Prostate gland (tissue), 2 donors: ENCODE measurements around the gene SHD. TPM values are rescaled to one million over a fixed set of nuclear protein-coding genes. Genes with fewer than 3 reads are reported as not detected.
"Not testable (repeated sequence)": the region's sequence is repeated elsewhere in the genome, so short reads cannot be mapped to it uniquely, and the experiment has no call there.

Experiments
- DNase-seq: peaks from one replicate; pipeline ENCODE4 v3.0.0-alpha.2; 2019; ENCODE audit warnings: low spot score
- H3K27ac ChIP-seq, 2 donors: fragments of 200-600 bp; sonication (generic); 2 replicates each; pipeline ENCODE4 v1.5.1; 2017 to 2019
- H3K27me3 ChIP-seq: fragments of 200-600 bp; sonication (generic); replicated peaks from 2 replicates; pipeline ENCODE4 v1.5.1; 2019; ENCODE audit not compliant: insufficient read depth
- H3K36me3 ChIP-seq, 2 donors: fragments of 200-600 bp; sonication (generic); 1 replicate in 1 of 2; 2 replicates in 1 of 2; pipeline versions ENCODE4 v1.5.1 to v1.8.1; 2017 to 2019
- H3K4me1 ChIP-seq: fragments of 200-600 bp; sonication (generic); replicated peaks from 2 replicates; pipeline ENCODE4 v1.5.1; 2019
- H3K4me3 ChIP-seq, 2 donors: fragments of 200-600 bp; sonication (generic); 2 replicates each; pipeline ENCODE4 v1.5.1; 2017 to 2019
- H3K9me3 ChIP-seq: fragments of 200-600 bp; sonication (generic); 2 replicates; pipeline ENCODE4 v1.5.1; 2017
- CTCF ChIP-seq, 4 experiments: fragments of 200-600 bp in 2 of 4; fragments of 450-650 bp in 2 of 4; sonication (generic) in 2 of 4; IDR thresholded peaks; 1 replicate in 3 of 4; 2 replicates in 1 of 4; pipeline ENCODE4 v1.5.1; 2016 to 2019; ENCODE audit warnings: antibody characterized with exemption in 4 of 4, mild to moderate bottlenecking in 2 of 4, moderate library complexity in 2 of 4
- POLR2A ChIP-seq: fragments of 450-650 bp; IDR thresholded peaks from one replicate; pipeline ENCODE4 v1.6.1; 2016; ENCODE audit warnings: antibody characterized with exemption, mild to moderate bottlenecking
- POLR2AphosphoS5 ChIP-seq: sonication (generic); formaldehyde crosslinking; IDR thresholded peaks from one replicate; pipeline ENCODE4 v1.6.1; 2017; ENCODE audit warnings: antibody characterized with exemption
- WGBS: methylation state at CpG from one replicate; pipeline ENCODE4 v1.1.5; 2018; 5-methylcytosine and 5-hydroxymethylcytosine counted together
- intact Hi-C: fragments of 100-400 bp; cut with DNase I; formaldehyde crosslinking; loops from one replicate; pipeline ENCODE4 v1.14.2; 2022
- total RNA-seq, 2 donors: library from RNA; depleted of rRNA; stranded (reverse); fragments of >200 nt; gene quantifications; one replicate each; pipeline ENCODE4 v1.1.0, GENCODE V29; 2016

The SHD gene
- total RNA-seq, 2 donors from 2014 or later: 0.62 to 18.0 TPM

GRCh38 chr19:4284974-4285373 is 5.9 kb downstream of the SHD start:
- H3K4me3 ChIP-seq: no peak overlapping the region
- peaks cover 7% of the 10 kb centered on the region for H3K27me3 ChIP-seq
- intact Hi-C loops: no loop called here
- DNase-seq: no peak
- H3K4me1 ChIP-seq: no peaks in the 10 kb centered on the region
- H3K27ac ChIP-seq: no peak overlapping the region
- no peak for TF ChIP-seq CTCF (IDR thresholded peaks at IDR 0.05)
- TF ChIP-seq POLR2A: no peak
- TF ChIP-seq POLR2AphosphoS5: no peak
- no peaks in the 10 kb centered on the region for H3K36me3 ChIP-seq
- 70% methylated on average over 6 of the region's 6 CpGs for WGBS
- no peaks in the 10 kb centered on the region for H3K9me3 ChIP-seq

- WGBS: 93% methylated on average over 4 of the region's 4 CpGs
- H3K27me3 ChIP-seq, H3K27ac ChIP-seq, H3K36me3 ChIP-seq, H3K4me1 ChIP-seq, DNase-seq, H3K9me3 ChIP-seq, intact Hi-C loops, H3K4me3 ChIP-seq: not testable (repeated sequence)
These were observed 7.1 kb downstream of the SHD start for GRCh38 chr19:4286141-4286540.

GRCh38 chr19:4288091-4288777 is 9.2 kb downstream of the SHD start:
- no peaks in the 10 kb centered on the region for H3K36me3 ChIP-seq
- no peaks in the 10 kb centered on the region for H3K4me1 ChIP-seq
- no peak overlapping the region for H3K4me3 ChIP-seq
- 82% methylated on average over 16 of the region's 16 CpGs for WGBS
- TF ChIP-seq POLR2AphosphoS5 (no peak), POLR2A (no peak), CTCF (IDR thresholded peaks at IDR 0.05) (no peak)
- intact Hi-C loops: no loop called here
- DNase-seq: no peak
- H3K9me3 ChIP-seq: no peaks in the 10 kb centered on the region
- no peak overlapping the region for H3K27ac ChIP-seq
- no peaks in the 10 kb centered on the region for H3K27me3 ChIP-seq

GRCh38 chr19:4291184-4291732 is 12.2 kb downstream of the SHD start:
- DNase-seq: no peak
- TF ChIP-seq POLR2AphosphoS5 (no peak), POLR2A (no peak), CTCF (IDR thresholded peaks at IDR 0.05) (no peak)
- Histone ChIP-seq H3K27me3 (no peaks in the 10 kb centered on the region), H3K4me3 (no peak overlapping the region), H3K9me3 (no peaks in the 10 kb centered on the region), H3K36me3 (no peaks in the 10 kb centered on the region), H3K4me1 (no peaks in the 10 kb centered on the region), H3K27ac (no peak overlapping the region)
- WGBS: 71% methylated on average over 8 of the region's 8 CpGs
- intact Hi-C loops: no loop called here

- intact Hi-C loops: no loop called here
- 84% methylated on average over 15 of the region's 15 CpGs for WGBS
- no peaks in the 10 kb centered on the region for H3K4me1 ChIP-seq
- H3K4me3 ChIP-seq: no peak overlapping the region
- no peaks in the 10 kb centered on the region for H3K9me3 ChIP-seq
- no peaks in the 10 kb centered on the region for H3K27me3 ChIP-seq
- DNase-seq: no peak
- H3K27ac ChIP-seq: no peak overlapping the region
- no peaks in the 10 kb centered on the region for H3K36me3 ChIP-seq
- TF ChIP-seq POLR2A: no peak
- no peak for TF ChIP-seq POLR2AphosphoS5
- no peak for TF ChIP-seq CTCF (IDR thresholded peaks at IDR 0.05)
These were observed 13.4 kb downstream of the SHD start for GRCh38 chr19:4292515-4292914.
